Non-pigmented ciliary epithelial cell (primary cell): ENCODE results near the gene H2AZ2.
A peak's percentile ranks its signal among the peaks of the same experiment; 100 is the strongest.
"Not testable (repeated sequence)": the region's sequence is repeated elsewhere in the genome, so short reads cannot be mapped to it uniquely, and the experiment has no call there.

Experiments used
- DNase-seq: peaks from one replicate; pipeline ENCODE4 v3.0.0-alpha.2; 2010; ENCODE audit warnings: low read depth

Gene H2AZ2

DNA sequence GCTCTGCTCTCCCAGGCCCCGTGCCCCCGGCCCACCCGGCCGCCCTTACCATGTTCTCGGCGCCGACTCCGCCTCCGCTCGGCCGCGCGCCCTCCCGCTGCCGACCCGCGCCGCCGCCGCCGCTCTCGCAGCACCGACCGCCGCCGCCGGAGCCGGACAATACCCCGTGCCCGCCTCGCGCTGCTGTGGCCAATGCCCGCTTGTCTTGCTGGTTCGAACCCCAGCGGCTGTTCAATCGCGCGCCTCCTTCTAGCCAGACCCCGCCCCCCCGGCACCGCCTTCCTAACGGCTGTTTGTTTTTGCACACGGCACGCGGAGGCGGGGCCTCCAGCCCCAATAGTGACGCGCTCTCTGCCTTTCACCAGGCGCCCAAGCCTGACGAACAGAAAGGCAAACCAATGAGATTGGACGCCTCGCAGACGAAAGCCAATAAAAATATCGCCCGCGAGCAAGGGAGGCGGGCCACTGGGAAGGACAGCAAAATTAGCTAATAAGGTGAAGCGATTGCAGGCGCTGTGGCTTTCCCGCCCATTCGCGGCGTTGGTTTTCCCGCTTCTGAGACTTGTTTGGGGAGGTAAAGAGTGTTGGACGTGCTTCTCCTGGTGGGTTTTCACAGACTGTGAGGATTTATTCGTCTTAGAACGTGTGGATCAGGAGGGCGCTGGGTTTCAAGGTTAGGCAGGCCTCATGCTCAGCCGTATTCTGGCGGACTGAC, at the start of gene H2AZ2:
H2AZ2 (minus strand) TSS at position 168 of the 715 bp plus-strand sequence; CDS start at position 52, 116 bp downstream.
- DNase-seq = peak; percentile 98

GRCh38 chr7:44897309-44897708, 49.4 kb upstream of the H2AZ2 start:
- no peak for DNase-seq

DNA sequence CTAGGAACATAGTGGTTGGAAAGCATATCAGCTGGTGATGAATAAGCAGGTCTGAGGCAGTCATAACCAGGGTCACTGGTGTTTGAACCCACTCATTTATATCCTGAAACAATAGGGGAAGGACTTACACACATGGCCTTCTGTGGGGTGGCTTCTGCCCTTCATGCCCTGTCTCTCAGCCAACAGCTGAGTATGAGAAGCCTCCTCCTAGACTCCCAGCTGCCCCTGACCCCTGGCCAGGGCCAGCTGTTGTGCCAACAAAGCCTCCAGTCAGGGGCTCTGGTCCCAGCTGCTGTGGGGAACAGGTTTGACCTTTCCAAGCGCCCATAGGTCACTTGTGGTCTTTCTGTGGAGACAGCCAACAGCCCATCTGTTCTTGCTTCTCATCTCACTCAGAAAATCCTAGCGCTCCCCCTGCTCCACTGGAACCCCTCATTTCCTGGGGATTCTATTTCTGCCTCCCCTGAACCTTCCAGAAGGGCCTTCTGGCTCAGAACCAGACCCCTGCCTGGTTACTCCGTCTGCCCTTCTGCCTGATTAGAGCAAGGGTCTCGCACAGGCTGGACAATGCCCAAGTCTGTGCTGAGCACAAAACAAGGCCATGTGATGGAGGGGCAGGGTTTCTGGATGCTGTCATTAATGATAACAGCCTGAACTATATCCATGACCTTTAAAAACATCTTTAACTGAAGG, 47.1 kb upstream of the H2AZ2 start:
- DNase-seq = no peak

GRCh38 chr7:44893710-44894234, 45.9 kb upstream of the H2AZ2 start:
- DNase-seq = no peak

- no peak for DNase-seq
Observed at GRCh38 chr7:44891791-44892190, 43.9 kb upstream of the H2AZ2 start.

DNA sequence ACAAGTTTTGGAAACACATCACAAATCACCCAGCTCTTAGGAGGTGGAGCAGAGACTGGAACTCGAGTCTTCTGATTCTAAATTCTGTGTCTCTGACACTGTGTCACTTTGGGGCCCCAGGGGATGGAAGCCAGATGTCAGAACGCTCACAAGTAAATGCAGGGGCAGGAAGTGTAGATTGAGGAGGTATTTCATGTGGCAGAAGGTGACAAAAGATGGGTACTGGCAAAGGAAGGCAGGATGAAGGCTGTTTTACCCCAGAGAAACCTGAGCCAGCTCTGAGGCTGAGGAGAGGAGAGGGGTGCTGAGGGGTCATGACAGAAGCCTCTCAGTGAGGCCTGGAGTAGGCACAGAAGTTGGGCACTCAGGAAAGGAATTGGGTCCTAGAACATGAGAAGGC, 43.5 kb upstream of the H2AZ2 start:
- DNase-seq = no peak

DNA sequence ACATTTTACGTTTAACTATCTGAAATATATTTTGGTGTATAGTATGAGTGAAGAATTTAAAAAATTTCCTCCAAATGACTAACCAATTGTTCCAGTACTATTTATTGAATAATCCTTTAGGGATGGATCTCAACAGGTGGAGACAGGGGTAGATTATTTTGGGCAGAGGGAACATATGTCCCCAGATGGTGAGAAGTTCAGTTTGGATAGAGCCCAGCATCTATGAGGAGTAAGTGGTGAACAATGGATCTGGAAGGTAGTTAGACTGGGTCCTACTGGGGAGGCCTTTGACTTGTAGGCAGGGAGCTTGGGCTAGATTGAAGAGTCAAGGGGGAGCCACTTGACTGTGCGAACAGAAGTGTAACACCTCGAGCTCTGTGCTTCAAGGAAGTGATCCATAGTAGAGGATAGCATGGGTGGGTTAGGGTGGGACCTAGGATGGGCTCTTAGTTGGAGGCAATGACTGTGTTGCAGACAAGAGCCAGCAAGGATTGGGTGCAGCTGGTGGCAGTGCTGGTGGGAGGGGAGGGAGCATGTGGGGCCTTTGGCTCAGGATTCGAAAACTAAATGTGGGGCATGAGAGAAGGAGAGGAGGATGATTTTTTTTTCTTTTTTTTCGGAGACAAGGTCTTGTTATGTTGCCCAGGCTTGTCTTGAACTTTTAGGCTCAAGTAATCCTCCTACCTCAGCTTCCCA, 41.3 kb upstream of the H2AZ2 start:
- DNase-seq = no peak

GRCh38 chr7:44887293-44887692, 39.4 kb upstream of the H2AZ2 start:
- DNase-seq = no peak

- DNase-seq = peak; percentile 83
Observed at GRCh38 chr7:44885394-44886317, 37.8 kb upstream of the H2AZ2 start, which contains the start of gene PURB. Gene PURB, minus strand, starts transcription at chr7:44885530. Its CDS starts 182 bp downstream, at chr7:44885348.

DNA sequence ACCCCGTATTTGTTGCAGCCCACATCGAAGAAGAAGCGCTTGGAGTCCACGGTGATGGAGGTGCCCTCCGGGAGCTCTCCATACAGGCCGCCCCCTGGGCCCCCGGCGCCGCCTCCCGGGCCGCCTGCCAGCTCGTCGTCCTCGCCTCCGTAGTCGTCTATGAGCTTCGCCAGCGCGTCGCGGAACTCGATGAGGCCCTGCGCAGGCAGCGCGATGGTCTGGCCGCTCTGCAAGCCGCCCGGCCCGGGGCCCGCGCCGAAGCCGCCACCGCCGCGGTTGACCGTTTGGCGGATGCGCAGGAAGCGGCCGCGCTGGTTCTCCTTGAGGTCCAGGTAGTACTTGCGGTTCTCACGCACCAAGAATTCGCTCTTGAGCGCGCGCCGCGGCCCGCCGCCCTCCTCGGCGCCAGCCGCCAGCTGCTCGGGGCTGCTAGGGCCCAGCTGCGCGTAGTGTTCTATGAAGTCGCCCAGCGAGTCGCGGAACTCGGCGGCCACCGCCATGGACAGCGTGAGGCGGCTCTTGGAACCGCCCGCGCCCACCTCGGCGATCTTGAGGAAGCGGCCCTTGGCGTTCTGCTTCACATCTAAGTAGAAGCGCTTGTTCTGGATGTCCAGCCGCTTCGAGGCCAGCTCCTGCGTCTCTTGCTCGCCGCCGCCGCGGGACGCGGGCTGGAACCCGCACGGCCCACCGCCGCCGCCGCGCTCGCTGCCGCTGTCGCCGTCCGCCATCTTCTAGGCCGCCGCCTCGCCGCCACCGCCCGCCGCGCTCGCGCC, 36.9 kb upstream of the H2AZ2 start:
- no peak for DNase-seq

GRCh38 chr7:44883961-44884620, 36.2 kb upstream of the H2AZ2 start:
- no peak for DNase-seq

DNA sequence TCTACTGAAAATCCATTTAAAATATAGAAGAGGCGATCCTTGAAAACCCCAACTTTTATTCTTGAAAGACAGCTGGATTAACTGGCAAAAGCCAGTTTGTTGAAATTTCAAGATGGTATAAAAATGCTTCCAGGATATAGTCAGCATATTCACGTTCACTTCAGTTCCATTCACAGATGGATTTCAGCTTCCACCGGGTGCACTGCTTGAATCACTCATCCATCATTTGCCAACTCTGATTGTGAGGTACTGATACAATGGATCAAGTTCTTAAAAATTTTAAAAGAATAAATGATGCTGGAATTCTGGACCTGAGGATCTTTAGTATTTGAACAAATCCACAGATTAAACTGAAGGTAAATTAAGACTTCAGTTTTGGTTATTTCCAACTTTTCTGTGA, 35.0 kb upstream of the H2AZ2 start:
- DNase-seq = no peak

DNA sequence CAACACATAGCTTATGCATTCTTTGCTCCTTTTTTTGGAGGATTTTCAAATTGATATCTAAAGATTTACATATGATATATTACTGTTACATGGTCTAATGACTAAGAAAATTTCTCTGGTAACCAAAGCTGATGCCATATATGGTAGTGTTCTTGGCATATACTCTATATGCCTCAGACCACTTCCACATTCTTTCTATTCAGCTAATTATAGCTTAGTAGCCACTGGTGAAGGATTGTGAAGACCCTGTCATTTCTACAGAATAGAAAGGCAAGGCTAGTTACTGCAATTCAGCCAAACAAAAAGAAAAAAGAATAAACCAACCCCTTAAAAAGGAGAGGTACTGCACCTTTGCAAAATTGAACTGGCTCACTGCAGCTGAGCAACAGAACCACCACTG, 33.7 kb upstream of the H2AZ2 start:
- DNase-seq = no peak

GRCh38 chr7:44881066-44881600, 33.2 kb upstream of the H2AZ2 start:
- DNase-seq = no peak

DNA sequence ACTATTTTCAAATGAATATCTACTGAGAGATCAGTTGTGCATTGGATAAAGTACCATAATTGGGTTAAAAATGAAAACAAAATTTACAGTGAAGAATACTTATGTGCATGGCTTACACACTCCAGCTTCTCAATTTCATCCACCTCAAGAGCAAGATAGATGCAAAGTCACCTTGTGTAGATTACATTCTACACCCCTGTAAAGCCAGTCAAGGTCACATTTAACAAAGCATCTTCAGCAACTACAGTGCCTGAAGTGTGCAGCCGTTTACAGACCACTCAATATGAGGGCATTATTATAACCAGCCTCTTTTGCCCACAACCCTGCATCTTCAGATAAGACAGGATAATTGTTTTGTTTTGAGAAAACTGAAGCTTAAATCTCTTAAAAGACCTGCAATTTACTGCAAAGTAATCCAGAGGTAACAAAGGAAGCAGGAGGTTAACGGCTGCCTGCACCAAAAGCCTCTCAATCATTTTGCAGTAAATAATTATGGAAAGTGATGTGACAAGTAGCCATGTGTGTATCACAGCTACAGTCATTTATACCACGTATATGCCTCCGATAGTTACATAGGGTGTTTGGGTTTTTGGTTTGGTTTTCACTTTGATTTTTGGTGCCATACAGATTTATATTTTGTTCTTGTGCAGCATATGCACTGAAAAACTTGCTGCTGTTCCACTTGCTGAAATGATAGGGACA, 32.6 kb upstream of the H2AZ2 start:
- no peak for DNase-seq

DNA sequence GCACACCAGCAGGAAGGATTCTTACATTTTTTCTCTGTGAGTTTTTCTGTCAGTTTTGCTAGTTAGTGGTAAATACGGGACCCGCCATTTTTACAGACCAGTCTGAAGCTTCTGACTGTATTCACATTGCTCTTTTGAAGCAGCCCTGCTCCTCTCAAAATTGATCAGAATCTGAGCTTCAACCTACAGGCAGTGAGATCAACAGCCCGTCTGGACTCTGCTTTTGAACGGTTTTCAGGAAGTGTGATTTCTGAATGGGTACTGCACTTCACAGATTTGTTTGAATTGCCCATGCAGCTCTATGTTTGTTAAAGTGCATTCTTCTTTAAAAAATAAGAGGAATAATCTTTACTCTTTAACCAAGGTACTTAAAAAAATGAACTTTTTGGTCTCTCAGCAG, 28.5 kb upstream of the H2AZ2 start:
- no peak for DNase-seq

- DNase-seq = no peak
Observed at GRCh38 chr7:44875241-44875640, 27.4 kb upstream of the H2AZ2 start.

DNA sequence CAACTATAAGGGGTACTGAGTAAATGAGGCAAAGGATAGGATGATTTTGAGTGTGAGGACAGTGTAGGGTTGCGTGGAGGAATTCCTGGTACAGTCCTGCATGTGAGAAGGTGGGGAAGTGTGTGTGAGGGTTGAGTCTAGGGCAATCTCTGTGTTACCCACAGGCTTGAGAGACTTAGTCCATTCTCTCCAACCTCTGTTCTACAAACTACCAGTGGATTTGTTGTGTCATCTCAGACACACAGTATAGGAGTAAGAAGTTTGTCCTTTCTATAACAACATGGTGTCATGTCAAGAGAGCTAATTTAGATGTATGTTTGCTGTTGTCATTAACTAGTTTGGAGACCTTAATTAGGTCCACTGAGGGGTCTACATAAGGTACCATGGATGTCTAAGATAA, 24.9 kb upstream of the H2AZ2 start:
- no peak for DNase-seq

GRCh38 chr7:44871918-44872317, 24.0 kb upstream of the H2AZ2 start:
- DNase-seq = not testable (repeated sequence)
